Tibial nerve (tissue), 3 donors: Measurements from ENCODE around the gene NOB1.

ENCODE experiments used
- CTCF ChIP-seq, 5 experiments: fragments of 200-600 bp in 3 of 5; fragments of 450-650 bp in 2 of 5; sonication (generic) in 3 of 5; IDR thresholded peaks; one replicate each; pipeline ENCODE4 v1.5.1; 2016 to 2019; ENCODE audit warnings: antibody characterized with exemption in 5 of 5, mild to moderate bottlenecking in 3 of 5, moderate library complexity in 2 of 5
- POLR2A ChIP-seq, 2 donors: fragments of 450-650 bp; IDR thresholded peaks; one replicate each; pipeline ENCODE4 v1.6.1; 2017; ENCODE audit warnings: antibody characterized with exemption in 2 of 2, mild to moderate bottlenecking in 2 of 2, moderate library complexity in 2 of 2

- no peak for TF ChIP-seq CTCF (IDR thresholded peaks at IDR 0.05)
- no peak for TF ChIP-seq POLR2A (IDR thresholded peaks at IDR 0.05)
Observed at GRCh38 chr16:69721441-69721957, 33.2 kb downstream of the NOB1 start.
